ENCODE data around the gene TMEM205.

Gene TMEM205

GRCh38 chr19:11378319-11379189, 32.5 kb upstream of the TMEM205 start:
- no peaks in the 10 kb centered on the region; the same call in 1 of the 2 replicates for H3K27me3 ChIP-seq (replicated peaks; ENCODE audit: control insufficient read depth, insufficient read depth, low read length)
- H3K4me3 ChIP-seq (replicated peaks; ENCODE audit: low read depth, low read length) = no peak overlapping the region
- no peaks in the 10 kb centered on the region; the same call in 1 of the 2 replicates for H3K36me3 ChIP-seq (ENCODE audit: control insufficient read depth, insufficient read depth, low read length)
- peak; percentile 71 for TF ChIP-seq CTCF (IDR thresholded peaks at IDR 0.05; ENCODE audit: insufficient read depth, low read length, poor library complexity, severe bottlenecking)
- no peak for DNase-seq (ENCODE audit: extremely low read depth, insufficient read length)

GRCh38 chr19:11377756-11378155, 31.7 kb upstream of the TMEM205 start:
- H3K27me3 ChIP-seq (replicated peaks; ENCODE audit: control insufficient read depth, insufficient read depth, low read length) = no peaks in the 10 kb centered on the region
- H3K36me3 ChIP-seq (ENCODE audit: control insufficient read depth, insufficient read depth, low read length) = no peaks in the 10 kb centered on the region; the same call in 1 of the 2 replicates
- no peak overlapping the region for H3K4me3 ChIP-seq (replicated peaks; ENCODE audit: low read depth, low read length)
- no peak for TF ChIP-seq CTCF (IDR thresholded peaks at IDR 0.05; ENCODE audit: insufficient read depth, low read length, poor library complexity, severe bottlenecking)
- DNase-seq (ENCODE audit: extremely low read depth, insufficient read length) = no peak

- Histone ChIP-seq H3K27me3 (replicated peaks; ENCODE audit: control insufficient read depth, insufficient read depth, low read length) (no peaks in the 10 kb centered on the region), H3K36me3 (ENCODE audit: control insufficient read depth, insufficient read depth, low read length) (no peaks in the 10 kb centered on the region; the same call in 1 of the 2 replicates), H3K4me3 (replicated peaks; ENCODE audit: low read depth, low read length) (no peak overlapping the region)
- no peak for DNase-seq (ENCODE audit: extremely low read depth, insufficient read length)
- no peak for TF ChIP-seq CTCF (IDR thresholded peaks at IDR 0.05; ENCODE audit: insufficient read depth, low read length, poor library complexity, severe bottlenecking)
Observed at GRCh38 chr19:11377237-11377636, 31.2 kb upstream of the TMEM205 start.

- Histone ChIP-seq H3K36me3 (ENCODE audit: control insufficient read depth, insufficient read depth, low read length) (no peaks in the 10 kb centered on the region; the same call in 1 of the 2 replicates), H3K4me3 (replicated peaks; ENCODE audit: low read depth, low read length) (peak overlapping the region; percentile 64), H3K27me3 (replicated peaks; ENCODE audit: control insufficient read depth, insufficient read depth, low read length) (no peaks in the 10 kb centered on the region)
- no peak for TF ChIP-seq CTCF (IDR thresholded peaks at IDR 0.05; ENCODE audit: insufficient read depth, low read length, poor library complexity, severe bottlenecking)
- peak; percentile 76 for DNase-seq (ENCODE audit: extremely low read depth, insufficient read length)
Observed at GRCh38 chr19:11375143-11375948, 29.3 kb upstream of the TMEM205 start.

GRCh38 chr19:11374433-11375142, 28.5 kb upstream of the TMEM205 start, which contains the start of gene SWSAP1:
Gene SWSAP1, plus strand, starts transcription at chr19:11374666. Its CDS starts 15 bp downstream, at chr19:11374681.
- H3K4me3 ChIP-seq (replicated peaks; ENCODE audit: low read depth, low read length) = peak within 1 kb of the TSS; percentile 72
- peak; percentile 99 for DNase-seq (ENCODE audit: extremely low read depth, insufficient read length)
- H3K36me3 ChIP-seq (ENCODE audit: control insufficient read depth, insufficient read depth, low read length) = no peaks in the 10 kb centered on the region; the same call in 1 of the 2 replicates
- no peak for TF ChIP-seq CTCF (IDR thresholded peaks at IDR 0.05; ENCODE audit: insufficient read depth, low read length, poor library complexity, severe bottlenecking)
- no peaks in the 10 kb centered on the region for H3K27me3 ChIP-seq (replicated peaks; ENCODE audit: control insufficient read depth, insufficient read depth, low read length)

Data from GM06990 (cell line).